Hepatocyte (in vitro differentiated cells): Measurements from ENCODE around the gene ADAMTS14.

Experiments used
- CTCF ChIP-seq: fragments of 200-600 bp; sonication (generic); IDR thresholded peaks from 2 replicates; pipeline ENCODE4 v1.5.1; 2016; ENCODE audit warnings: antibody characterized with exemption, mild to moderate bottlenecking; ENCODE audit not compliant: poor library complexity
- EZH2 ChIP-seq: fragments of 200-600 bp; sonication (generic); IDR thresholded peaks from 2 replicates; pipeline ENCODE4 v1.6.1; 2016; ENCODE audit warnings: antibody characterized with exemption, mild to moderate bottlenecking, borderline replicate concordance
- EZH2phosphoT487 ChIP-seq: fragments of 200-600 bp; sonication (generic); IDR thresholded peaks from one replicate; pipeline ENCODE4 v1.6.1; 2018; ENCODE audit warnings: antibody characterized with exemption, mild to moderate bottlenecking, low read depth, moderate library complexity; ENCODE audit not compliant: unreplicated experiment, severe bottlenecking

GRCh38 chr10:70771311-70772194 lies 99.2 kb downstream of the ADAMTS14 start:
- TF ChIP-seq CTCF, result no peak
- TF ChIP-seq EZH2, result no peak
- TF ChIP-seq EZH2phosphoT487, result no peak
